ENCODE measurements around the gene UCK2. TPM values are rescaled to one million over a fixed set of nuclear protein-coding genes. Genes with fewer than 3 reads are reported as not detected.

Gene UCK2
- total RNA-seq, 1 experiment from 2014 or later = 91.2 TPM

DNA sequence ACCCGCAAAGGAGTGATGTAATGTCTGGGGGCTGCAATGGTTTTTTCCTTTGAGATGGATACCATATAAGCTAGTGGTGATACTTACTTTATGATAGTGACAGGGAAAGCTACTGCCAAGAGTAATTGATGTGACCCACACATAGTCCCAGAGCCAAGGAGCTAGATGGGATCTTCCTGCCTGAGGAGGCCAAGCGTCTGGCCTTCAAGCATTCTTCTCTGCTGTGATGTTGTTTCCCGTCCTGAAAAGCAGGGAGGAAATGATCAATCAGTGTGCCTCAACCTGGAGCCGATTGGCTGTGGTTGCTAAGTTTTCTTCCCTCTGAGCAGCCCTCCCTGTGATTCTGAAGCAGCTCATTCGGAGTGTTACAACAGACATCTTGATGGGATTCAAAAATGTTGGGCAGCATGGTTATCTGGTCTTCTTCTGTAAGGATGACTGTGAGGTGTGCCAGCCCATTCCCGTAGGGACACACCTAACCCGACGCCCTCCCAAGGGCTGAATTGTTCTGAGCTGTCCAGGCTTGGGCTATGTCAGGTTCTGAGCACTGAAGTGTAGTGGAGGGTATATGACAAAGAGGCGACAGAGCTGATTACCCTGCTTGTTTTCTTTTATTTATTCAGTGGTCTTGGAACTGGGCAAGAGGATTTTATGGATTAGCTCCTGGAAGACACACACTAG lies 56.7 kb downstream of the UCK2 start:
- Histone ChIP-seq H3K27me3 (ENCODE audit: control insufficient read depth, insufficient read depth, low read length) (no peaks in the 10 kb centered on the region), H3K4me3 (ENCODE audit: low read depth in 2 of 2, low read length in 2 of 2) (no peak overlapping the region), H3K27ac (ENCODE audit: low read length) (no peak overlapping the region), H3K9me3 (ENCODE audit: control insufficient read depth, insufficient read depth, low read depth, low read length) (no peaks in the 10 kb centered on the region), H3K4me1 (ENCODE audit: control insufficient read depth, insufficient read depth, low read length) (peaks cover 14% of the 10 kb centered on the region), H3K36me3 (ENCODE audit: control insufficient read depth, insufficient read depth, low read length) (no peaks in the 10 kb centered on the region)
- intact Hi-C loops (cut with micrococcal nuclease; ENCODE audit: unreplicated experiment) (no loop called here), in situ Hi-C loops (cut with HindIII; ENCODE audit: low pct_unique_long_range_greater_than_20kb, low sequenced_read_pairs) (no loop called here)
- ChIA-PET POLR2A (interaction anchor here (0.6 kb wide), 1 partner anchor 49 kb away, joined by 4 read pairs; no protein-coding TSS in a partner anchor), CTCF (interaction anchor here (0.6 kb wide), 1 partner anchor 285 kb away, joined by 3 read pairs; no protein-coding TSS in a partner anchor)
- no peak for TF ChIP-seq TCF7L2 (IDR thresholded peaks at IDR 0.05; ENCODE audit: low read depth, low read length)
- no peak for TF ChIP-seq SIN3A (IDR thresholded peaks at IDR 0.05; ENCODE audit: borderline replicate concordance, insufficient read depth, low read depth, low read length)
- TF ChIP-seq, protein P1, sequence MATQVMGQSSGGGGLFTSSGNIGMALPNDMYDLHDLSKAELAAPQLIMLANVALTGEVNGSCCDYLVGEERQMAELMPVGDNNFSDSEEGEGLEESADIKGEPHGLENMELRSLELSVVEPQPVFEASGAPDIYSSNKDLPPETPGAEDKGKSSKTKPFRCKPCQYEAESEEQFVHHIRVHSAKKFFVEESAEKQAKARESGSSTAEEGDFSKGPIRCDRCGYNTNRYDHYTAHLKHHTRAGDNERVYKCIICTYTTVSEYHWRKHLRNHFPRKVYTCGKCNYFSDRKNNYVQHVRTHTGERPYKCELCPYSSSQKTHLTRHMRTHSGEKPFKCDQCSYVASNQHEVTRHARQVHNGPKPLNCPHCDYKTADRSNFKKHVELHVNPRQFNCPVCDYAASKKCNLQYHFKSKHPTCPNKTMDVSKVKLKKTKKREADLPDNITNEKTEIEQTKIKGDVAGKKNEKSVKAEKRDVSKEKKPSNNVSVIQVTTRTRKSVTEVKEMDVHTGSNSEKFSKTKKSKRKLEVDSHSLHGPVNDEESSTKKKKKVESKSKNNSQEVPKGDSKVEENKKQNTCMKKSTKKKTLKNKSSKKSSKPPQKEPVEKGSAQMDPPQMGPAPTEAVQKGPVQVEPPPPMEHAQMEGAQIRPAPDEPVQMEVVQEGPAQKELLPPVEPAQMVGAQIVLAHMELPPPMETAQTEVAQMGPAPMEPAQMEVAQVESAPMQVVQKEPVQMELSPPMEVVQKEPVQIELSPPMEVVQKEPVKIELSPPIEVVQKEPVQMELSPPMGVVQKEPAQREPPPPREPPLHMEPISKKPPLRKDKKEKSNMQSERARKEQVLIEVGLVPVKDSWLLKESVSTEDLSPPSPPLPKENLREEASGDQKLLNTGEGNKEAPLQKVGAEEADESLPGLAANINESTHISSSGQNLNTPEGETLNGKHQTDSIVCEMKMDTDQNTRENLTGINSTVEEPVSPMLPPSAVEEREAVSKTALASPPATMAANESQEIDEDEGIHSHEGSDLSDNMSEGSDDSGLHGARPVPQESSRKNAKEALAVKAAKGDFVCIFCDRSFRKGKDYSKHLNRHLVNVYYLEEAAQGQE (IDR thresholded peaks at IDR 0.05; ENCODE audit: insufficient read depth in 1 of 2, low read depth in 2 of 2, low read length in 1 of 2) = no peak
- TF ChIP-seq, protein P2, sequence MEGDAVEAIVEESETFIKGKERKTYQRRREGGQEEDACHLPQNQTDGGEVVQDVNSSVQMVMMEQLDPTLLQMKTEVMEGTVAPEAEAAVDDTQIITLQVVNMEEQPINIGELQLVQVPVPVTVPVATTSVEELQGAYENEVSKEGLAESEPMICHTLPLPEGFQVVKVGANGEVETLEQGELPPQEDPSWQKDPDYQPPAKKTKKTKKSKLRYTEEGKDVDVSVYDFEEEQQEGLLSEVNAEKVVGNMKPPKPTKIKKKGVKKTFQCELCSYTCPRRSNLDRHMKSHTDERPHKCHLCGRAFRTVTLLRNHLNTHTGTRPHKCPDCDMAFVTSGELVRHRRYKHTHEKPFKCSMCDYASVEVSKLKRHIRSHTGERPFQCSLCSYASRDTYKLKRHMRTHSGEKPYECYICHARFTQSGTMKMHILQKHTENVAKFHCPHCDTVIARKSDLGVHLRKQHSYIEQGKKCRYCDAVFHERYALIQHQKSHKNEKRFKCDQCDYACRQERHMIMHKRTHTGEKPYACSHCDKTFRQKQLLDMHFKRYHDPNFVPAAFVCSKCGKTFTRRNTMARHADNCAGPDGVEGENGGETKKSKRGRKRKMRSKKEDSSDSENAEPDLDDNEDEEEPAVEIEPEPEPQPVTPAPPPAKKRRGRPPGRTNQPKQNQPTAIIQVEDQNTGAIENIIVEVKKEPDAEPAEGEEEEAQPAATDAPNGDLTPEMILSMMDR (IDR thresholded peaks at IDR 0.05) = no peak
- TF ChIP-seq POLR2AphosphoS5 (IDR thresholded peaks at IDR 0.05; ENCODE audit: low read depth, low read length) = no peak
- no peak; the same call in 1 of the 2 replicates for ATAC-seq
- no TSS peak for BruUV-seq (replicated peaks)
- no peak for DNase-seq (ENCODE audit: low read depth, low spot score)

DNA sequence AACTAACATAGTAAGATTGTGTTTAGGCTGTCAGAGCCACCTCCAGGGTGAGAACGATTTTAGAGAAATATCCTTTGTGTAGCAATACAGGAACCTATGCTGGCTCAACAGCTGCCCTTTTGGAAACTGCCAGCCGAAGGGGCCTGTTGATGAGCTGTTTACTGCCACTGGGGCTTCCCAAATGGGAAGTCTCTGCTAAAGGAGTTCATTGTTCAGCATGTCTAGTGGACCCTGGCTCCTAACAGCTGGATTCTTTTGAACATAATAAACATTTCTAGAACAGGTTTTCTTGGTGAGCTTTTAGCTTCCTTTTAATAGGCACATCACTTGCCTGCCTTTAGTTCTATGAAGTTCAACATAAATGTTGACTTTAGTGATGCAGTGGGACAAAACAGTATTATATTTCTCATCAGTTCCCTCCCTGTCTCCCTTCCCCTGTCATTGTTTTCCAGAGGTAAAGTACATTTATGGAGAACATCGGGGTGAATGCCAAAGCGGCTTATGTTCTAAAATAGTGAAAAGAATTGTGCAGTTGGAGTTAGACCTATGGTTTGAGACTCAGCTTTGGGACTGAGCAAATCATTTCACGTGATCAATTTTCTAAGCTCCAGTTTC lies 57.4 kb downstream of the UCK2 start:
- ChIA-PET CTCF (no interaction called here), POLR2A (interaction anchor here (0.6 kb wide), 1 partner anchor 49 kb away, joined by 4 read pairs; no protein-coding TSS in a partner anchor)
- H3K36me3 ChIP-seq (ENCODE audit: control insufficient read depth, insufficient read depth, low read length) = no peaks in the 10 kb centered on the region
- ATAC-seq (no peak), DNase-seq (ENCODE audit: low read depth, low spot score) (no peak)
- BruUV-seq (replicated peaks) = no TSS peak
- H3K9me3 ChIP-seq (ENCODE audit: control insufficient read depth, insufficient read depth, low read depth, low read length) = no peaks in the 10 kb centered on the region
- TF ChIP-seq POLR2AphosphoS5 (IDR thresholded peaks at IDR 0.05; ENCODE audit: low read depth, low read length) = no peak
- TF ChIP-seq SIN3A (IDR thresholded peaks at IDR 0.05; ENCODE audit: borderline replicate concordance, insufficient read depth, low read depth, low read length) = no peak
- TF ChIP-seq, protein P2 (IDR thresholded peaks at IDR 0.05) = no peak
- no peak for TF ChIP-seq TCF7L2 (IDR thresholded peaks at IDR 0.05; ENCODE audit: low read depth, low read length)
- TF ChIP-seq, protein P1 (IDR thresholded peaks at IDR 0.05; ENCODE audit: insufficient read depth in 1 of 2, low read depth in 2 of 2, low read length in 1 of 2) = no peak
- H3K4me1 ChIP-seq (ENCODE audit: control insufficient read depth, insufficient read depth, low read length) = peaks cover 14% of the 10 kb centered on the region
- H3K27me3 ChIP-seq (ENCODE audit: control insufficient read depth, insufficient read depth, low read length) = no peaks in the 10 kb centered on the region
- intact Hi-C loops (cut with micrococcal nuclease; ENCODE audit: unreplicated experiment) (no loop called here), in situ Hi-C loops (cut with HindIII; ENCODE audit: low pct_unique_long_range_greater_than_20kb, low sequenced_read_pairs) (no loop called here)
- no peak overlapping the region for H3K27ac ChIP-seq (ENCODE audit: low read length)
- H3K4me3 ChIP-seq (ENCODE audit: low read depth in 2 of 2, low read length in 2 of 2) = no peak overlapping the region
